Coronary artery (tissue), 2 donors: ENCODE measurements around the gene MSH3.

ENCODE experiments used
- DNase-seq: peaks from one replicate; pipeline ENCODE4 v3.0.0-alpha.2; 2017; ENCODE audit warnings: low spot score
- H3K27ac ChIP-seq, 2 donors: fragments of 200-600 bp; sonication (generic); one replicate each; pipeline ENCODE4 v1.5.1; 2016 to 2019
- H3K4me3 ChIP-seq: fragments of 200-600 bp; sonication (generic); 2 replicates; pipeline ENCODE4 v1.5.1; 2016; ENCODE audit warnings: mild to moderate bottlenecking, moderate library complexity
- TF ChIP-seq, protein P1 (sequence below): fragments of 200-600 bp; sonication (generic); IDR thresholded peaks from one replicate; pipeline ENCODE4 v1.5.1; 2019; ENCODE audit warnings: antibody characterized with exemption

MSH3 gene

DNA sequence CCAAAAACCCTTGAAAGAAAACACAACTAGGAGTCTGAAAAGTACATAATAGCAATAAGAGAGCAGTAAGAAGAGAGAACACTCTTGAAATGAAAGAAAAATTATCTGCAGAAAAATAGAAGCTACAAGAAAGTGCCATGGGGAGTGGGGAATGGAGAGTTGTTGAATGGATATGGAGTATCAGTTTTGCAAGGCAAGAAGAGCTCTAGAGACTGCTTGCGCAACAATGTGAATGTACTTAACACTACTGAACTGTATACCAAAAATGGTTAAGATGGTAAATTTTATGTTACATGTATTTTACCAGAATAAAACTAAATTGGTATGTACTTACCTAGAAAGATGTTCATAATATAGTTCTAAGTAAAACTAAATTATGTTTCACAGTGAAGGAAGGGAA is 251.0 kb downstream of the MSH3 start:
- H3K4me3 ChIP-seq, result no peak overlapping the region
- H3K27ac ChIP-seq, result no peak overlapping the region
- TF ChIP-seq, protein P1, sequence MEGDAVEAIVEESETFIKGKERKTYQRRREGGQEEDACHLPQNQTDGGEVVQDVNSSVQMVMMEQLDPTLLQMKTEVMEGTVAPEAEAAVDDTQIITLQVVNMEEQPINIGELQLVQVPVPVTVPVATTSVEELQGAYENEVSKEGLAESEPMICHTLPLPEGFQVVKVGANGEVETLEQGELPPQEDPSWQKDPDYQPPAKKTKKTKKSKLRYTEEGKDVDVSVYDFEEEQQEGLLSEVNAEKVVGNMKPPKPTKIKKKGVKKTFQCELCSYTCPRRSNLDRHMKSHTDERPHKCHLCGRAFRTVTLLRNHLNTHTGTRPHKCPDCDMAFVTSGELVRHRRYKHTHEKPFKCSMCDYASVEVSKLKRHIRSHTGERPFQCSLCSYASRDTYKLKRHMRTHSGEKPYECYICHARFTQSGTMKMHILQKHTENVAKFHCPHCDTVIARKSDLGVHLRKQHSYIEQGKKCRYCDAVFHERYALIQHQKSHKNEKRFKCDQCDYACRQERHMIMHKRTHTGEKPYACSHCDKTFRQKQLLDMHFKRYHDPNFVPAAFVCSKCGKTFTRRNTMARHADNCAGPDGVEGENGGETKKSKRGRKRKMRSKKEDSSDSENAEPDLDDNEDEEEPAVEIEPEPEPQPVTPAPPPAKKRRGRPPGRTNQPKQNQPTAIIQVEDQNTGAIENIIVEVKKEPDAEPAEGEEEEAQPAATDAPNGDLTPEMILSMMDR, result no peak
- DNase-seq, result no peak

DNA sequence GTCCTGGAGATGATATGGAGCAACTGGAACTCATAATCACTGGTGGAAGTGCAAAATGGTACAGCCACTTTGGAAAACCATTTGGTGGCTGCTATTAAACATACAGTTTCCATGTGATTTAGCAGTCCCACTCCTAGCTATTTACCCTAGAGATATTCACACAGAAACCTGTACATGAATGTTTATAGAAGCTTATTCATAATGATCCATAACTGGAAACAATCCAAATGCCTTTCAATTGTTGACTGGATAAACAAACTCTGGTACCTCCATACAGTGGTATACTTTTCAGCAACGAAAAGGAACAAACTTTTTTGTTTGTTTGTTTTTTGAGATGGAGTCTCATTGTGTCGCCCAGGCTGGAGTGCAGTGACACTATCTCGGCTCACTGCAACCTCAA is 258.0 kb downstream of the MSH3 start:
- TF ChIP-seq, protein P1, result no peak

DNA sequence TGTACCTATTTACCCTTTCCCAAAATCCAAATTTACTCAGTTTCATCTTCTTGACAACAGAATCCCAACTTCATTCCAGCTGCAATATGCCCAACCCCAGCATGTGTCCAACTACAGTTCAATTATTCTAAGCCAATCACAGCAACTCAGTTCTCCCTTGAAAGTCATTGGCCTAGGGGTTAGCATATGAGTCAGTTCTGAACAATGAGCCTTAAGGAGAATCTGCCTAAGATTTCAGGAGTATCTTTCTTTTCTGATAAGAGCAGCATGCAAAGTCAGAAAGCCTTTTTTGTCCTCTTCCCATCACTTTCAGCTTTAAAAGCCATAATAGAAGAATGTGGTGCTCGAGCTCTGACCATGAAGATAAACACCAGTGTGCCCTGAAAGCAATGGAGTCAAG is 261.3 kb downstream of the MSH3 start:
- no peak for DNase-seq
- Histone ChIP-seq H3K27ac (no peak overlapping the region), H3K4me3 (no peak overlapping the region)
- TF ChIP-seq, protein P1, result no peak

More for the DNA sequence above, 258.0 kb downstream of the MSH3 start:
- no peak overlapping the region for H3K27ac ChIP-seq
- no peak overlapping the region for H3K4me3 ChIP-seq
- no peak for DNase-seq

DNA sequence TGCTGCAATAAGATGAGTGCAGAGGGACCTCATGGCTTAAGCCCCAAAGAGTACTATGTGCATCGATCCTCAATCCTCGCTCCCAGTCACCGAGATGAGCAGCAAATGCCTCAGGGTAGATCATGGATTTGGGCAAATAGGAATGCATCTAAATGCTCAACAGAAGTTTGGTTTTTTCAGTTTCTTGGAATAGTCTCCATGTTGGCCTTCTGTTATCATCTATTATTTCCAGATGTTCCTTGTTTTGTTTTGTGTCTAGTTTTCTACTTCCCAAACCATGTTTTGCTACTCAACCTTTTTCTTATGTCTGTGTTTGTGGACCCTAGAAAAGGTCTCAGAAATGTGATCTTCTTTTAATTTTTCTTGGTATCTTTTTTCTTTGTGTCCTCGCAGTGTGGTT is 262.2 kb downstream of the MSH3 start:
- Histone ChIP-seq H3K27ac (no peak overlapping the region), H3K4me3 (no peak overlapping the region)
- TF ChIP-seq, protein P1, result no peak
- no peak for DNase-seq

DNA sequence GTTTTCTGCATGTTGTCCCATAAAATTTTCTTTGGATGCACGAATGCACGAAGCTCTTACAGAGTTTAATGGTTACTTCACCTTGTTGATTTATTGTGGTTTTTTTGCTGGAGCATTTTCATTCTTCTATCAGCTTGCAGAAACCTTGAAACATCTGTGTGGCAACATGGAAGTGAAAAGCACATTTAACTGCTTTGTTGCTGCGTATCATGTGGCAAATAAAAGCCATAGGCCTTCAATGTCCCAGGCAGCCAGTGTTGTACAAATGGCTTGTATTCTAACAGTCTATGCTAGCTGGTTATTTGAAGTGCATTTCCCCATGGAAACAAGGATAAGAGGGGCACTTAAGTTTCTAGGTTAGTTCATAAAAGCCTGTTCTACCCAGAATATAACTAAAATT is 263.2 kb downstream of the MSH3 start:
- Histone ChIP-seq H3K27ac (no peak overlapping the region), H3K4me3 (no peak overlapping the region)
- TF ChIP-seq, protein P1, result no peak
- DNase-seq, result no peak

DNA sequence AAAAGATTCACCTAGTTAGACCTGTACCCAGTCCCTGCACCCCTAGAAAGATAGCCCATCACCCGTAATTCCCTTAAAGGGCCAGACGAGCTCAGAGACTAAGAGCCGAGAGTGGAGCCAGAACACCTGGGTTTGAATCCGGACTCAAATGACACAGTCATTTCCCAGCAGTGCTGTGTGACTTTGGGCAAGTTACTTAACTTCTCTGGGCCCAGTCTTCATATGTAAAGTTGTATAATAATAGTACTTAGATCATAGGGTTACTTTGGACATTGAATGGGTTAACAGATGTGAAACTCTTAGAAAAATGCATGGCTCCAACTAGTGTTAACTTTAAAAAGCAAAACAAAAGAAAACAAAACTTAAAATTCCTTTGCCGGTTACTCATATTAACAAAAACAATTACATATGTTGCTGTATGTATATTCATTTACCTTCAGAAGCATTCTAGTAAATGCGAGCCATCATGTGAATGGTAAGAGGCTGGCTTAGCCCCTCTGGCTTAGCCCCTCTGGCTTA is 265.3 kb downstream of the MSH3 start:
- TF ChIP-seq, protein P1, result no peak
- no peak for DNase-seq
- no peak overlapping the region for H3K27ac ChIP-seq

DNA sequence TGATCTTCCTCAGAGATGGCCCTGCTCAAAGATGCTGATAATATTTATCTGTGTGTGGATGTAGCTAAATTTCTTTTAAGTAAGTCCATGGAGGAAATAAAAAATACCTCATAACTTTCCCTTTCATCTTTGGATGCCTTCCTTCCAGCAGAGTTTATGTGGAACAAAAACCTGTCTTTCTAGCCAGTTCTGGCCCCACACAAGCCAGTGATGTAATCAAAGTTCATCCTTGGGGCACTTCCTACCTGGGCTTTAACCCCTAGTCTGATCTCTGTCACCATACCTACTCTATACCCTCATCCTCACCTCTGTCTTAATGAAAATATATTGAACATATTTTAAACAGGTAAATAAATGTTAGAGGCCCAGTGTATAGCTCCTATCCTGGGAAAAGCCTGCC is 265.9 kb downstream of the MSH3 start:
- DNase-seq, result no peak
- no peak overlapping the region for H3K27ac ChIP-seq
- no peak overlapping the region for H3K4me3 ChIP-seq
- TF ChIP-seq, protein P1, result no peak

More for the DNA sequence above, 265.3 kb downstream of the MSH3 start:
- no peak overlapping the region for H3K4me3 ChIP-seq
